Ishikawa (cell line): ENCODE data around the gene AKAP6.

Source experiments
- CREB1 ChIP-seq: IDR thresholded peaks from 2 replicates; pipeline ENCODE4 v1.6.1; 2012; ENCODE audit warnings: low read depth
- EP300 ChIP-seq: IDR thresholded peaks from 2 replicates; pipeline ENCODE4 v1.6.1; 2012; ENCODE audit warnings: borderline replicate concordance
- MAX ChIP-seq: IDR thresholded peaks from 2 replicates; pipeline ENCODE4 v1.6.1; 2012
- NFIC ChIP-seq: IDR thresholded peaks from 2 replicates; pipeline ENCODE4 v1.6.1; 2012
- RAD21 ChIP-seq: IDR thresholded peaks from 2 replicates; pipeline ENCODE4 v1.6.1; 2012; ENCODE audit warnings: low read depth
- REST ChIP-seq: IDR thresholded peaks from 2 replicates; pipeline ENCODE4 v1.6.1; 2012; ENCODE audit warnings: low read depth, mild to moderate bottlenecking
- TAF1 ChIP-seq: IDR thresholded peaks from 2 replicates; pipeline ENCODE4 v1.6.1; 2012; ENCODE audit warnings: low read depth, mild to moderate bottlenecking
- TCF12 ChIP-seq: IDR thresholded peaks from 2 replicates; pipeline ENCODE4 v1.6.1; 2012; ENCODE audit warnings: low read depth
- USF1 ChIP-seq: IDR thresholded peaks from 2 replicates; pipeline ENCODE4 v1.6.1; 2012

- TF ChIP-seq USF1 (no peak), MAX (no peak), RAD21 (no peak), TCF12 (no peak), REST (no peak), TAF1 (no peak), CREB1 (no peak), NFIC (no peak), EP300 (no peak)
These were observed 338.7 kb downstream of the AKAP6 start for GRCh38 chr14:32667791-32668190.
